Measurements from ENCODE around the gene PADI1.

Gene PADI1

GRCh38 chr1:17270891-17271765 lies 66.2 kb downstream of the PADI1 start:
- DNase-seq (ENCODE audit: low read depth in 1 of 2, low spot score in 1 of 2) = no peak

GRCh38 chr1:17272066-17272465 lies 67.1 kb downstream of the PADI1 start:
- no peak for DNase-seq (ENCODE audit: low read depth in 1 of 2, low spot score in 1 of 2)

GRCh38 chr1:17272646-17273045 lies 67.7 kb downstream of the PADI1 start:
- no peak for DNase-seq (ENCODE audit: low read depth in 1 of 2, low spot score in 1 of 2)

DNA sequence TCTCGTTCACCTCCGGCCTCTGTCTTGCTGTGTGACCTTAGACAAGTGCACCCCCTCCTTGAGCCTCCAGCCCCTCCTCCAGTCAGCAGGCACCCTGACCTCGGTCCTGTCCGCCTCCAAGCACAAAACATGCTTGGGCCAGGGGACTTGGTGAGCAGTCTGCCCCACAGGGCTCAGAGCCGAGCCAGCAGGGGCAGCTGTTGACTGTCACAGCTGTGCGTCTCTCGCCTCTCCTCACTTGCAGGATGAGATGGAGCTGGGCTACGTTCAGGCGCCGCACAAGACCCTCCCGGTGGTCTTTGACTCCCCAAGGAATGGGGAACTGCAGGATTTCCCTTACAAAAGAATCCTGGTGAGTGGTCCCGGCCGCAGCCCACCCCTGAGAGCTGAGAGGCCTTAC lies 68.2 kb downstream of the PADI1 start:
- no peak for DNase-seq (ENCODE audit: low read depth in 1 of 2, low spot score in 1 of 2)

- DNase-seq (ENCODE audit: low read depth in 1 of 2, low spot score in 1 of 2) = peak in 1 of 2 donors; percentile 4
Measured at GRCh38 chr1:17274186-17275170, 69.5 kb downstream of the PADI1 start.

DNA sequence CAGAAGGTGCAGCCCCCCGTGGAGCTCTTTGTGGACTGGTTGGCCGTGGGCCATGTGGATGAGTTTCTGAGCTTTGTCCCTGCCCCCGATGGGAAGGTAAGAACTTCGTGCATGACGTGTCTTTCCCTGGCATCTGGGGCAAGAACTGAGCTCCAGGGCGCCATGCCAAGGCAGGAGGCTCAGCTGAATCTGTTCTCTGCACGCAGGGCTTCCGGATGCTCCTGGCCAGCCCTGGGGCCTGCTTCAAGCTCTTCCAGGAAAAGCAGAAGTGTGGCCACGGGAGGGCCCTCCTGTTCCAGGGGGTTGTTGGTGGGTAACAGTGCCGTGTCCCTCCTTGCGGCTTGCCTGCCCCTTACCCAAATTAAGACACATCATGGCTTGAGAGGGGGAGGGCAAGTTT lies 71.6 kb downstream of the PADI1 start:
- DNase-seq (ENCODE audit: low read depth in 1 of 2, low spot score in 1 of 2) = no peak

- no peak for DNase-seq (ENCODE audit: low read depth in 1 of 2, low spot score in 1 of 2)
Measured at GRCh38 chr1:17277511-17278159, 72.7 kb downstream of the PADI1 start.

GRCh38 chr1:17278996-17279830 lies 74.3 kb downstream of the PADI1 start:
- no peak for DNase-seq (ENCODE audit: low read depth in 1 of 2, low spot score in 1 of 2)

DNA sequence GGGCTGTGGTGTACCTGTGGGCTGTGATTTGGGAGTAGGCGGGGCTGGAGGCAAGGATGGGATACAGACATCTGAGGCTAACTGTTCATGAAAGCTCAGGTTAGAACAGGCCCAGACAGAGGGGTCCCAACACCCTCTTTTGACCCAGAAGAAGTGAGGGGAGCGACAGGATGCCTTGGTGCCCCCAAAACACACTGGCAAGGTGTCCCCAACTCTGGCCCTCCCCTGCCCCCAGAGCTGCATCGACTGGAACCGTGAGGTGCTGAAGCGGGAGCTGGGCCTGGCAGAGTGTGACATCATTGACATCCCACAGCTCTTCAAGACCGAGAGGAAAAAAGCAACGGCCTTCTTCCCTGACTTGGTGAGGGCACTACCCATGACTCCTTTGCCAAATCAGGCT lies 75.5 kb downstream of the PADI1 start:
- no peak for DNase-seq (ENCODE audit: low read depth in 1 of 2, low spot score in 1 of 2)

- DNase-seq (ENCODE audit: low read depth in 1 of 2, low spot score in 1 of 2) = no peak
Measured at GRCh38 chr1:17280894-17281293, 76.0 kb downstream of the PADI1 start.

DNA sequence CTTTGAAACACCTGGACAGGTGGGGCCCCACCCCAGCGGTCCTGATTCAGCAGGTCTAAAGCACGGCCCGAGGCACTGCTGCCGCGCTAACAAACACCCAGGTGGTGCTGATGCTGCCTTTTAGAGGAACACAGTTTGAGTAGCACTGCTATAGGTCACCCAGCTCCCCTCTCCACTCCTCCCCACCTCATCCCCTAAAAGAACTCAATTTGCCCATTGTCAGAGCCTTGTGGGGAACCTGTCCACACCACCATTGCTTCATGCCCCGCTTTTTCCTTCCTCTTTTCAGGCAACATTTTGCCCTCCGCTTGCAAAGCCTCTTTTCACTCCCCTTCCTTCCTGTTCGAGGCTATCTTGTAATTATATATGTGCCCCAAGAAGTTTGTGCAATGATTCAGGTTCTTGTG lies 76.8 kb downstream of the PADI1 start:
- DNase-seq (ENCODE audit: low read depth in 1 of 2, low spot score in 1 of 2) = no peak

DNA sequence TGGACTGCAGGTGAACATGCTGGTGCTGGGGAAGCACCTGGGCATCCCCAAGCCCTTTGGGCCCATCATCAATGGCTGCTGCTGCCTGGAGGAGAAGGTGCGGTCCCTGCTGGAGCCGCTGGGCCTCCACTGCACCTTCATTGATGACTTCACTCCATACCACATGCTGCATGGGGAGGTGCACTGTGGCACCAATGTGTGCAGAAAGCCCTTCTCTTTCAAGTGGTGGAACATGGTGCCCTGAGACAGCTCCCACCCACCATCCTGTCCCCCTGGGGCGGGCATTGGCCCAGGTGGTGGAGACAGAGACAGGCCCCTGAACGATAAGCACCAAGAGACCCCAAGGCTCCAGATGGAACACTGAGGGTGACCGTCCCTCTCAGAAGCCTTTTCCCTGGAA lies 77.9 kb downstream of the PADI1 start:
- no peak for DNase-seq (ENCODE audit: low read depth in 1 of 2, low spot score in 1 of 2)

DNA sequence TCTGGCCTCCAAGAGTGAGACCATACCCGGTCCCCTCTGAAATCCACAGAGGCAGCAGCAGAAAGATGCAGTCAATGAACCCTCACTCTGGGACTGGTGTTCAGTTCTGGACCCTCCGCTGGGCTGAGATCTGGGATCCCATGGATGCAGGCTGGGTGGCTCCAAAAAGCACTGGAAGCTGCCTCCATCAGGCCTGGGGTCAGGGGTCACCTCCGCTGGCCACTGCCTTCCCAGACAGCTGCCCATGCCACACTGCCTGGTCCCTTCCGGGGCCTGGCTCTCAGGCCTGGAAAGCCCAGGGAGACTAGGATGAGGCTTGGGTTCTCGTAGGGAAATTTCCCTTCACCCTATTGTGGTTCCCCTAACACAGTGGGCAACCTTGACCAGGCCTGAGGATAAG lies 81.7 kb downstream of the PADI1 start:
- no peak for DNase-seq (ENCODE audit: low read depth in 1 of 2, low spot score in 1 of 2)

DNA sequence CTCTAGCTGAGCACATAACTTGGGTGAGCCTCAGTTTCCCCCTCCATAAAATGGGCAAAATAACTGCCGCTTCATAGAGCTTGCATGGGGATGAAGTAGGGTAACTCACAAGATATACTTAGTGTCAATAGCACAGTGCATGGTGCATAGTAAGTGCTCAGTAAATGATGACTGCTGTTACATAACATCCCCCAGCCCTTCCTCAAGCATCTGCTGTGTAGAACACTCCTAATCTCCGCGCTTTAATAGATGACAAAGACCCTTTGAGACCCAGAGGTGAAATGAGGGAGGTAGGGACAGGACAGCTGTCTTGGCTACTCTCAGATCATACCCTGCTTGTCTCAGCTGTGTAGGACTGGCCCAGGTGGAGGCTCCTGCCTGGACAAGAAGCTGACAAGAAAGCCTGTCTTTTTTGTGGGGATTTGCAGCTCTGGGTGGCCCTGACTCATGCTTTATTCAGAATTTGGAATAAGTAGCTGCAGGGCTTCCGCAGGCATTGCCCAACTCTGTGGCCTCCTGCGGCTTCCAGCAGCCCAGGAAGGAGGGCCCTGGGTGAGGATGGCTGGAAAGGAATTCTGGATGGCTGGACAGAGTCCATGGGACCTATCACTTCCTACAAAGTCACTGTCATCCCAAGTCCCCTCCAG lies 82.3 kb downstream of the PADI1 start:
- no peak for DNase-seq (ENCODE audit: low read depth in 1 of 2, low spot score in 1 of 2)

GRCh38 chr1:17289721-17290120 lies 84.8 kb downstream of the PADI1 start:
- no peak for DNase-seq (ENCODE audit: low read depth in 1 of 2, low spot score in 1 of 2)

DNA sequence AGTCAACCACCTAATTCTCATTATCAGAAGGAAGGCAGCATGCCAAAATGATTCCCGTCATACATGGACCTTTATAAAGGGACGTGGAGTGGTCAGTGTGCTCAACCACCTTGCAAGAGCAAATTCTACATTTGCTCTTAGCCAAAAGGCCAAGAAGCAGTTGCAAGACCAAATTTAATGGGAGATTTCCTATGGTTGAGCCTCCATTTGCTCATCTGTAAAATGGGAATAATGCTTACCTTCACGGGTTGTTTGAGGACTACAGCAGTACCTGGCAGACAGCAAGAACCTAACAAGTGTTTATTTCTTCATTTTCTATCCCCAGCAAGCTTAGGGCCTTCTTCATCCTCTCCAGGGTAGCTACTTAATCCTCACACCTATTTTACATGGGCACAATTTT lies 85.6 kb downstream of the PADI1 start:
- DNase-seq (ENCODE audit: low read depth in 1 of 2, low spot score in 1 of 2) = no peak

GRCh38 chr1:17292299-17293160 lies 87.6 kb downstream of the PADI1 start:
- no peak for DNase-seq (ENCODE audit: low read depth in 1 of 2, low spot score in 1 of 2)

GRCh38 chr1:17293681-17294425 lies 88.9 kb downstream of the PADI1 start:
- DNase-seq (ENCODE audit: low read depth in 1 of 2, low spot score in 1 of 2) = no peak

Data from activated CD4-positive, alpha-beta T cell treated with anti-CD3 and anti-CD28 coated beads, Interleukin-2, amount 50 U/mL, for 24 hours (primary cell).